ENCODE measurements around the gene NUDT4. TPM values are rescaled to one million over a fixed set of nuclear protein-coding genes. Genes with fewer than 3 reads are reported as not detected.
"Not testable (repeated sequence)": the region's sequence is repeated elsewhere in the genome, so short reads cannot be mapped to it uniquely, and the experiment has no call there.

Gene NUDT4
- total and polyA plus RNA-seq, 5 donors = 95.0 to 206 (median 158) TPM

GRCh38 chr12:93366422-93366821 is 11.3 kb upstream of the NUDT4 start:
- H3K27ac ChIP-seq (ENCODE audit: low read length) = no peak overlapping the region
- 87% methylated on average over 4 of the region's 4 CpGs for WGBS
- no peak for ATAC-seq

GRCh38 chr12:93368766-93369165 is 9.0 kb upstream of the NUDT4 start:
- intact Hi-C loops (cut with DNase I) = no loop called here
- no peaks in the 10 kb centered on the region for H3K27me3 ChIP-seq (ENCODE audit: control insufficient read depth, insufficient read depth)
- no peaks in the 10 kb centered on the region for H3K9me3 ChIP-seq (ENCODE audit: control insufficient read depth, low read length)
- no peak overlapping the region for H3K27ac ChIP-seq (ENCODE audit: low read length)
- DNase-seq = no peak
- H3K4me3 ChIP-seq (ENCODE audit: low read length) = no peak overlapping the region
- ATAC-seq = no peak
- H3K4me1 ChIP-seq (ENCODE audit: control insufficient read depth, insufficient read depth, low read length) = no peaks in the 10 kb centered on the region
- WGBS = over 99% methylated on average over 3 of the region's 3 CpGs

More at GRCh38 chr12:93366422-93366821, 11.3 kb upstream of the NUDT4 start:
- DNase-seq = no peak
- Histone ChIP-seq H3K4me3 (ENCODE audit: low read length) (no peak overlapping the region), H3K27me3 (ENCODE audit: control insufficient read depth, insufficient read depth) (no peaks in the 10 kb centered on the region), H3K4me1 (ENCODE audit: control insufficient read depth, insufficient read depth, low read length) (no peaks in the 10 kb centered on the region), H3K9me3 (ENCODE audit: control insufficient read depth, low read length) (no peaks in the 10 kb centered on the region)
- intact Hi-C loops (cut with DNase I) = no loop called here

- H3K9me3 ChIP-seq (ENCODE audit: control insufficient read depth, low read length) = no peaks in the 10 kb centered on the region
- intact Hi-C loops (cut with DNase I) = no loop called here
These were observed 8.2 kb upstream of the NUDT4 start for GRCh38 chr12:93369505-93369904.

GRCh38 chr12:93370947-93371346 is 6.8 kb upstream of the NUDT4 start:
- 97% methylated on average over 6 of the region's 6 CpGs for WGBS
- DNase-seq (no peak), ATAC-seq (no peak)
- H3K4me3 ChIP-seq (ENCODE audit: low read length) = no peak overlapping the region
- no peaks in the 10 kb centered on the region for H3K4me1 ChIP-seq (ENCODE audit: control insufficient read depth, insufficient read depth, low read length)
- intact Hi-C loops (cut with DNase I) = no loop called here
- no peaks in the 10 kb centered on the region for H3K27me3 ChIP-seq (ENCODE audit: control insufficient read depth, insufficient read depth)
- no peaks in the 10 kb centered on the region for H3K9me3 ChIP-seq (ENCODE audit: control insufficient read depth, low read length)
- no peak overlapping the region for H3K27ac ChIP-seq (ENCODE audit: low read length)

More at GRCh38 chr12:93369505-93369904, 8.2 kb upstream of the NUDT4 start:
- DNase-seq (no peak), ATAC-seq (no peak)
- Histone ChIP-seq H3K27ac (ENCODE audit: low read length) (no peak overlapping the region), H3K4me1 (ENCODE audit: control insufficient read depth, insufficient read depth, low read length) (no peaks in the 10 kb centered on the region), H3K4me3 (ENCODE audit: low read length) (no peak overlapping the region), H3K27me3 (ENCODE audit: control insufficient read depth, insufficient read depth) (no peaks in the 10 kb centered on the region)

GRCh38 chr12:93373961-93374656 is 3.6 kb upstream of the NUDT4 start:
- Histone ChIP-seq H3K27me3 (ENCODE audit: control insufficient read depth, insufficient read depth) (no peaks in the 10 kb centered on the region), H3K9me3 (ENCODE audit: control insufficient read depth, low read length) (no peaks in the 10 kb centered on the region), H3K4me1 (ENCODE audit: control insufficient read depth, insufficient read depth, low read length) (peaks cover 2% of the 10 kb centered on the region), H3K4me3 (ENCODE audit: low read length) (no peak overlapping the region), H3K27ac (ENCODE audit: low read length) (no peak overlapping the region)
- no peak for ATAC-seq
- no peak for DNase-seq
- intact Hi-C loops (cut with DNase I) = no loop called here
- WGBS = 72% methylated on average over 2 of the region's 2 CpGs

- Histone ChIP-seq H3K4me1 (ENCODE audit: control insufficient read depth, insufficient read depth, low read length) (peaks cover 2% of the 10 kb centered on the region), H3K4me3 (ENCODE audit: low read length) (peak overlapping the region; percentile 67), H3K27ac (ENCODE audit: low read length) (peak overlapping the region; percentile 48), H3K27me3 (ENCODE audit: control insufficient read depth, insufficient read depth) (no peaks in the 10 kb centered on the region), H3K9me3 (ENCODE audit: control insufficient read depth, low read length) (no peaks in the 10 kb centered on the region)
- ATAC-seq = no peak
- DNase-seq = no peak
- WGBS = 93% methylated on average over 6 of the region's 6 CpGs
- intact Hi-C loops (cut with DNase I) = loop anchor here in 1 of 4 donors (5.0 kb wide), 1 partner anchor 194 kb away; no protein-coding TSS in a partner anchor
These were observed 1.8 kb upstream of the NUDT4 start for GRCh38 chr12:93375906-93376305.

GRCh38 chr12:93376436-93377251 is 1.1 kb upstream of the NUDT4 start:
- peaks cover 2% of the 10 kb centered on the region for H3K4me1 ChIP-seq (ENCODE audit: control insufficient read depth, insufficient read depth, low read length)
- ATAC-seq = peak; percentile 35 to 52
- WGBS = 52% methylated on average over 10 of the region's 10 CpGs
- no peaks in the 10 kb centered on the region for H3K27me3 ChIP-seq (ENCODE audit: control insufficient read depth, insufficient read depth)
- H3K9me3 ChIP-seq (ENCODE audit: control insufficient read depth, low read length) = no peaks in the 10 kb centered on the region
- peak overlapping the region; percentile 67 for H3K4me3 ChIP-seq (ENCODE audit: low read length)
- DNase-seq = peak; percentile 51 to 82 (median 81)
- peak overlapping the region; percentile 99 for H3K27ac ChIP-seq (ENCODE audit: low read length)
- intact Hi-C loops (cut with DNase I) = loop anchor here in 1 of 4 donors (5.0 kb wide), 1 partner anchor 194 kb away; no protein-coding TSS in a partner anchor

- intact Hi-C loops (cut with DNase I) = loop anchor here in 1 of 4 donors (5.0 kb wide), 1 partner anchor 196 kb away; no protein-coding TSS in a partner anchor
- ATAC-seq = peak in 1 of 2 donors; percentile 39
- not testable (repeated sequence) for H3K4me1 ChIP-seq (ENCODE audit: control insufficient read depth, insufficient read depth, low read length); H3K9me3 ChIP-seq (ENCODE audit: control insufficient read depth, low read length); H3K27me3 ChIP-seq (ENCODE audit: control insufficient read depth, insufficient read depth)
- peak overlapping the region; percentile 76 for H3K27ac ChIP-seq (ENCODE audit: low read length)
- under 1% methylated on average over 41 of the region's 64 CpGs for whole genome bisulfite sequencing
- peak; percentile 46 to 74 (median 72) for DNase-seq
- H3K4me3 ChIP-seq (ENCODE audit: low read length) = peak overlapping the region; percentile 58
These were observed 672 bp downstream of the NUDT4 start for GRCh38 chr12:93378196-93378997.

GRCh38 chr12:93378998-93379325 is 1.2 kb downstream of the NUDT4 start:
- ATAC-seq = no peak
- intact Hi-C loops (cut with DNase I) = loop anchor here in 1 of 4 donors (5.0 kb wide), 1 partner anchor 197 kb away; no protein-coding TSS in a partner anchor
- DNase-seq = no peak
- Histone ChIP-seq H3K9me3 (ENCODE audit: control insufficient read depth, low read length) (no peaks in the 10 kb centered on the region), H3K4me1 (ENCODE audit: control insufficient read depth, insufficient read depth, low read length) (peaks cover 2% of the 10 kb centered on the region), H3K27me3 (ENCODE audit: control insufficient read depth, insufficient read depth) (no peaks in the 10 kb centered on the region), H3K27ac (ENCODE audit: low read length) (peak overlapping the region; percentile 76), H3K4me3 (ENCODE audit: low read length) (peak overlapping the region; percentile 58)
- WGBS = under 1% methylated on average over 4 of the region's 4 CpGs

GRCh38 chr12:93379326-93379980 is 1.7 kb downstream of the NUDT4 start:
- 11% methylated on average over 8 of the region's 8 CpGs for WGBS
- Histone ChIP-seq H3K4me1 (ENCODE audit: control insufficient read depth, insufficient read depth, low read length) (peaks cover 2% of the 10 kb centered on the region), H3K27ac (ENCODE audit: low read length) (peak overlapping the region; percentile 86), H3K4me3 (ENCODE audit: low read length) (peak overlapping the region; percentile 58), H3K9me3 (ENCODE audit: control insufficient read depth, low read length) (no peaks in the 10 kb centered on the region), H3K27me3 (ENCODE audit: control insufficient read depth, insufficient read depth) (no peaks in the 10 kb centered on the region)
- DNase-seq (no peak), ATAC-seq (no peak)
- intact Hi-C loops (cut with DNase I) = loop anchor here in 1 of 4 donors (5.0 kb wide), 1 partner anchor 197 kb away; no protein-coding TSS in a partner anchor
